Stomach (tissue), 19 donors: ENCODE data around the gene RARRES2. TPM values are rescaled to one million over a fixed set of nuclear protein-coding genes. Genes with fewer than 3 reads are reported as not detected.

Experiments used
- DNase-seq, 2 donors: peaks; one replicate each; pipeline versions ENCODE4 v3.0.0 to v3.0.0-alpha.2; 2013 to 2019
- H3K27ac ChIP-seq, 5 donors: fragments of 200-600 bp in 4 of 5; sonication (generic) in 4 of 5; one replicate each; pipeline ENCODE4 v1.5.1; 2013 to 2019; ENCODE audit warnings: mild to moderate bottlenecking in 1 of 5, moderate library complexity in 1 of 5
- H3K27me3 ChIP-seq, 3 donors: fragments of 200-600 bp; sonication (generic); one replicate each; pipeline ENCODE4 v1.5.1; 2017 to 2019; ENCODE audit warnings: mixed run types in 1 of 3
- H3K36me3 ChIP-seq, 4 donors: fragments of 200-600 bp; sonication (generic); 1 replicate in 3 of 4; 2 replicates in 1 of 4; pipeline ENCODE4 v1.5.1; 2016 to 2019
- H3K4me1 ChIP-seq, 4 donors: fragments of 200-600 bp; sonication (generic); one replicate each; pipeline ENCODE4 v1.5.1; 2016 to 2019
- H3K4me3 ChIP-seq, 4 donors: fragments of 200-600 bp; sonication (generic) in 3 of 4; one replicate each; pipeline ENCODE4 v1.5.1; 2016 to 2019; ENCODE audit warnings: mild to moderate bottlenecking in 1 of 4
- H3K9me3 ChIP-seq, 4 donors: fragments of 200-600 bp; sonication (generic); one replicate each; pipeline ENCODE4 v1.5.1; 2016 to 2019
- EP300 ChIP-seq: sonication (generic); formaldehyde crosslinking; IDR thresholded peaks from one replicate; pipeline ENCODE4 v1.6.1; 2017; ENCODE audit warnings: antibody characterized with exemption
- POLR2A ChIP-seq, 4 donors: fragments of 450-650 bp; IDR thresholded peaks; one replicate each; pipeline ENCODE4 v1.6.1; 2016; ENCODE audit warnings: antibody characterized with exemption in 4 of 4, control low read depth in 2 of 4, mild to moderate bottlenecking in 1 of 4, moderate library complexity in 1 of 4
- POLR2AphosphoS5 ChIP-seq, 3 donors: sonication (generic); formaldehyde crosslinking; IDR thresholded peaks; one replicate each; pipeline ENCODE4 v1.6.1; 2016; ENCODE audit warnings: antibody characterized with exemption in 3 of 3
- WGBS, 5 donors: extraction: QIAGEN DNeasy Blood & Tissue Kit in 3 of 5; methylation state at CpG; one replicate each; pipeline versions ENCODE4 v1.1.5 to v1.1.7; 2013 to 2018; 5-methylcytosine and 5-hydroxymethylcytosine counted together
- intact Hi-C: fragments of 100-400 bp; cut with DNase I; formaldehyde crosslinking; loops from one replicate; pipeline ENCODE4 v1.15.1; 2023; ENCODE audit warnings: low total_unique reads
- long read RNA-seq, 10 donors: transcript quantifications; one replicate each; lab custom pipeline, GENCODE V29; 2026
- polyA plus RNA-seq, 3 donors: library from polyadenylated mRNA; stranded (reverse); fragments of 200-250 nt; gene quantifications; one replicate each; pipeline ENCODE4 v1.2.3, GENCODE V29; 2013
- total RNA-seq, 5 donors: library from RNA; depleted of rRNA; stranded (reverse); fragments of >200 nt; gene quantifications; one replicate each; pipeline versions ENCODE4 v1.1.0 to v1.2.3, GENCODE V29; 2014 to 2016
- TF ChIP-seq, protein P1 (sequence below), 7 experiments: fragments of 450-650 bp in 4 of 7; fragments of 200-600 bp in 3 of 7; sonication (generic) in 3 of 7; IDR thresholded peaks; one replicate each; pipeline ENCODE4 v1.5.1; 2016 to 2019; ENCODE audit warnings: antibody characterized with exemption in 7 of 7, control low read depth in 2 of 7, mild to moderate bottlenecking in 1 of 7
- donor health status: healthy with polysubstance abuse.
- donor health status: Bipolar disorder and iron deficiency.
- donor health status: healthy.

RARRES2 gene
- total RNA-seq (100 to 1,000 TPM in 1 of 5 donors, 10 to 100 TPM in 4; 33.5 to 244 (median 70.9) TPM), polyA plus RNA-seq (100 to 1,000 TPM; 161 to 232 (median 197) TPM)
- long read RNA-seq, donor 1, transcript RARRES2-201 (6 exons, 740 nt) = major isoform, 16 of 20 reads
- long read RNA-seq, donor 1, partial matches to known transcripts = 0 of 20 reads
- long read RNA-seq, donor 1, other reads (novel, unspliced or antisense) = 0 of 20 reads
- long read RNA-seq, donor 2, transcript RARRES2-201 (6 exons, 740 nt) = major isoform, 16 of 18 reads
- long read RNA-seq, donor 2, partial matches to known transcripts = 0 of 18 reads
- long read RNA-seq, donor 2, other reads (novel, unspliced or antisense) = 0 of 18 reads
- long read RNA-seq, donor 3, transcript RARRES2-201 (6 exons, 740 nt) = major isoform, 17 of 19 reads
- long read RNA-seq, donor 3, partial matches to known transcripts = 0 of 19 reads
- long read RNA-seq, donor 3, other reads (novel, unspliced or antisense) = 0 of 19 reads
- long read RNA-seq, donor 4, transcript RARRES2-201 (6 exons, 740 nt) = major isoform, 6 of 8 reads
- long read RNA-seq, donor 4, partial matches to known transcripts = 0 of 8 reads
- long read RNA-seq, donor 4, other reads (novel, unspliced or antisense) = 0 of 8 reads
- long read RNA-seq, donor 5, transcript RARRES2-201 (6 exons, 740 nt) = major isoform, 55 of 63 reads
- long read RNA-seq, donor 5, transcript RARRES2-202 (5 exons, 1,618 nt) = minor isoform, 7 of 63 reads
- long read RNA-seq, donor 5, partial matches to known transcripts = 0 of 63 reads
- long read RNA-seq, donor 5, other reads (novel, unspliced or antisense) = 0 of 63 reads
- long read RNA-seq, donor 6, transcript RARRES2-202 (5 exons, 1,618 nt) = minor isoform, 8 of 66 reads
- long read RNA-seq, donor 6, transcript RARRES2-201 (6 exons, 740 nt) = major isoform, 55 of 66 reads
- long read RNA-seq, donor 6, partial matches to known transcripts = 0 of 66 reads
- long read RNA-seq, donor 6, other reads (novel, unspliced or antisense) = 0 of 66 reads
- long read RNA-seq, donor 7, transcript RARRES2-201 (6 exons, 740 nt) = major isoform, 38 of 48 reads
- long read RNA-seq, donor 7, transcript RARRES2-202 (5 exons, 1,618 nt) = minor isoform, 9 of 48 reads
- long read RNA-seq, donor 7, partial matches to known transcripts = 0 of 48 reads
- long read RNA-seq, donor 7, other reads (novel, unspliced or antisense) = 0 of 48 reads
- long read RNA-seq, donor 8, transcript RARRES2-201 (6 exons, 740 nt) = major isoform, 26 of 31 reads
- long read RNA-seq, donor 8, transcript RARRES2-202 (5 exons, 1,618 nt) = minor isoform, 5 of 31 reads
- long read RNA-seq, donor 8, partial matches to known transcripts = 0 of 31 reads
- long read RNA-seq, donor 8, other reads (novel, unspliced or antisense) = 0 of 31 reads
- long read RNA-seq, donor 9, transcript RARRES2-201 (6 exons, 740 nt) = major isoform, 33 of 48 reads
- long read RNA-seq, donor 9, transcript RARRES2-202 (5 exons, 1,618 nt) = minor isoform, 7 of 48 reads
- long read RNA-seq, donor 9, partial matches to known transcripts = 5 of 48 reads
- long read RNA-seq, donor 9, other reads (novel, unspliced or antisense) = 0 of 48 reads
- long read RNA-seq, donor 10, transcript RARRES2-201 (6 exons, 740 nt) = major isoform, 14 of 15 reads
- long read RNA-seq, donor 10, partial matches to known transcripts = 0 of 15 reads
- long read RNA-seq, donor 10, other reads (novel, unspliced or antisense) = 0 of 15 reads

DNA sequence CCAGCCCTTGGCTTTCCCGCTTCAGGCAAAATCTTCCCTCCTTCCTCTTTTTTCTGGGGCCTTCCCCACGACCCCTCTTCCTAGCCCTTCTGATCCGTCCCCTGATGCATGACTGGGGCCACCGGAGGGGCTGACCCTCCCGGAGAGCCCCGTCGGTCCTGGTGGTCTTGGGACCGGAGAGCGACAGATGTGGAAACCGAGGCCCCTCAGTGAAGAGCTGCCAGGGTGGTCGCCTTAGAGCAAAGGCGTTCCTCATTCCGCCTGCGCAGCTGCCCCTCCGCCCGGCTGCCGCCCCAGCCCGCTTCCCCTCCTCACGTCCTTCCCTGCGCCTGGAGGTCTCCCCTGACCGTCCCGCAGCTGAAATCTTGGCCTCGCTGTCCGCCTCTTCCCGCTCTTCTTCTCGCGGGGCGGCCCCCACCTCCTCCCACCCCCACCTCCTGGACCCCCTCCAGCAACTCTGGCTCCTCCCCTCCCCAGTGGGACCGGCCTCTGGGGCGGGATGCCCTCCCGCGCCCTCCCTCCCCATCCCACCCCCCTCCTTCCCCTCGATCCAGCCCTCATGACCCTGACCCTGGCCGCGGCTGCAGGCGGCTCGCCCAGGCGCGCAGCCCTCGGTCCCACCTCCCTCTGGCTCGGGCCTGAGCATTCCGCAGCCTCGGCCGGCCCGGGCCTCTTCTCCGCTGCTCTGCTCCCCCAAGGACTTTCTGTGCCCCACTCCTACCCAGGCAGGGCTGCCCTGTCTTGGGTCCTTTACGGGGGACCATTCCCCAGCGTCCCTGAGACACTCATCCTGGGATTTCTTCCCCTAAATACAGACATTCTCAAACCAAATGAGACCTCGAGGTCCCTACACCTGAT lies at the start of gene RARRES2:
TSS of gene RARRES2 (minus strand) at position 367 of the 858 bp plus-strand sequence. CDS start 1,020 bp downstream, outside the sequence.
- peak; percentile 51 to 84 for DNase-seq
- H3K4me1 ChIP-seq = peaks cover 22 to 60% (median 48%) of the 10 kb centered on the region in 4 donors
- peak within 1 kb of the TSS; percentile 57 to 60 (median 58) for H3K4me3 ChIP-seq
- peaks cover 0 to 24% (median 13%) of the 10 kb centered on the region in 3 donors for H3K27me3 ChIP-seq
- H3K36me3 ChIP-seq = peaks cover 0 to 17% (median 14%) of the 10 kb centered on the region in 4 donors
- peak within 1 kb of the TSS; percentile 50 to 88 (median 86) for H3K27ac ChIP-seq
- 10 to 15% (median 12%) methylated on average over 39 to 49 of the region's 49 CpGs for WGBS, 5 donors
- intact Hi-C loops = no loop called here
- peaks cover 0 to 7% (median 0%) of the 10 kb centered on the region in 4 donors for H3K9me3 ChIP-seq
- no peak for TF ChIP-seq EP300
- TF ChIP-seq POLR2AphosphoS5 (IDR thresholded peaks at IDR 0.05) = peak in 1 of 3 donors; percentile 9

DNA sequence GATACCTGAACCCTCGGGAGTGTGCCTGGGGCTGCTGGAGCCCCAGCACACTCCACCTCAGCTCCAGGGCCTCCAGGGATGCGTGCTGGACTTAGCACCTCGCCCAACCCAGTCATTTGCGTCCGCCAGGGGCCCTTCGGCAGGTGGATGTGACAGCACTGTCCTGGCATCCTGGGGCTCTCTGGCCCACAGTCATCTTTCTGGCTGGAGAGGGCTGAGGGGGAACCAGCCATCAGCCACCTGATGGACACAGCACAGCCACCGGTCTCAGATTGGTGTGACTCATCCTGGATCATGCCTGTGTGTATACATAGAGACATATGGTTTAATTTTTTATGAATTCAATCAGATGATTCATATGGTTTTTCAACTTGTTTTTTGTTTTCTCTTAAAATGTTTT lies 48.8 kb upstream of the RARRES2 start:
- no peak overlapping the region for H3K27ac ChIP-seq
- intact Hi-C loops = no loop called here
- H3K9me3 ChIP-seq = no peaks in the 10 kb centered on the region
- H3K4me3 ChIP-seq = no peak overlapping the region
- peaks cover 0 to 24% (median 11%) of the 10 kb centered on the region in 4 donors for H3K4me1 ChIP-seq
- TF ChIP-seq POLR2AphosphoS5 (IDR thresholded peaks at IDR 0.05) (no peak), POLR2A (IDR thresholded peaks at IDR 0.05) (no peak), EP300 (no peak)
- TF ChIP-seq, protein P1, sequence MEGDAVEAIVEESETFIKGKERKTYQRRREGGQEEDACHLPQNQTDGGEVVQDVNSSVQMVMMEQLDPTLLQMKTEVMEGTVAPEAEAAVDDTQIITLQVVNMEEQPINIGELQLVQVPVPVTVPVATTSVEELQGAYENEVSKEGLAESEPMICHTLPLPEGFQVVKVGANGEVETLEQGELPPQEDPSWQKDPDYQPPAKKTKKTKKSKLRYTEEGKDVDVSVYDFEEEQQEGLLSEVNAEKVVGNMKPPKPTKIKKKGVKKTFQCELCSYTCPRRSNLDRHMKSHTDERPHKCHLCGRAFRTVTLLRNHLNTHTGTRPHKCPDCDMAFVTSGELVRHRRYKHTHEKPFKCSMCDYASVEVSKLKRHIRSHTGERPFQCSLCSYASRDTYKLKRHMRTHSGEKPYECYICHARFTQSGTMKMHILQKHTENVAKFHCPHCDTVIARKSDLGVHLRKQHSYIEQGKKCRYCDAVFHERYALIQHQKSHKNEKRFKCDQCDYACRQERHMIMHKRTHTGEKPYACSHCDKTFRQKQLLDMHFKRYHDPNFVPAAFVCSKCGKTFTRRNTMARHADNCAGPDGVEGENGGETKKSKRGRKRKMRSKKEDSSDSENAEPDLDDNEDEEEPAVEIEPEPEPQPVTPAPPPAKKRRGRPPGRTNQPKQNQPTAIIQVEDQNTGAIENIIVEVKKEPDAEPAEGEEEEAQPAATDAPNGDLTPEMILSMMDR (IDR thresholded peaks at IDR 0.05) = no peak
- no peaks in the 10 kb centered on the region for H3K27me3 ChIP-seq
- 92 to 99% (median 97%) methylated on average over 4 to 7 of the region's 7 CpGs for WGBS, 5 donors
- no peak for DNase-seq
- H3K36me3 ChIP-seq = peaks cover 0 to 12% (median 4%) of the 10 kb centered on the region in 4 donors

DNA sequence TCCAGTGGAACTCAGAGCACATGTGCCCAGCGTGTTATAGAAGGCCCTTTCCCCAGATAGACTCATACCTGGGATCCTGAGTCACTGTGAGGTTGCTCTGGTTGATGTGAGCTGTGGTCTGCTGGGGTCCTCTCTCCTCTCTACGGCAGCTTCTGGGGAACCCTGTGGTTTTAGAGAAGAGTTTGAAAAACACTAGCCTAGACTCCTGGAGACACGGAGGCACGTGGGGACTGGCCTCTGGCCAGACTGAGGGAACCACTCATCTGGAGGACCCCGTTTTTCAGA lies 48.0 kb upstream of the RARRES2 start:
- no peaks in the 10 kb centered on the region for H3K9me3 ChIP-seq
- no peak overlapping the region for H3K4me3 ChIP-seq
- peaks cover 0 to 13% (median 4%) of the 10 kb centered on the region in 4 donors for H3K36me3 ChIP-seq
- DNase-seq = no peak
- TF ChIP-seq EP300 (no peak), POLR2AphosphoS5 (IDR thresholded peaks at IDR 0.05) (no peak), POLR2A (IDR thresholded peaks at IDR 0.05) (no peak)
- TF ChIP-seq, protein P1 (IDR thresholded peaks at IDR 0.05) = no peak
- H3K4me1 ChIP-seq = peaks cover 0 to 25% (median 10%) of the 10 kb centered on the region in 4 donors
- intact Hi-C loops = no loop called here
- peak overlapping the region in 1 of 5 donors; percentile 43 for H3K27ac ChIP-seq
- 70 to 81% (median 75%) methylated on average over 5 of the region's 5 CpGs for WGBS, 5 donors
- H3K27me3 ChIP-seq = no peaks in the 10 kb centered on the region
